HPDE6-E6E7 (cell line): ENCODE data around the gene GEMIN4.
"Not testable (repeated sequence)": the region's sequence is repeated elsewhere in the genome, so short reads cannot be mapped to it uniquely, and the experiment has no call there.

Experiments
- DNase-seq: peaks from one replicate; pipeline ENCODE4 v3.0.0; 2011; ENCODE audit warnings: missing footprints; ENCODE audit errors: extremely low spot score

GEMIN4 gene

GRCh38 chr17:703081-703875 lies 48.8 kb downstream of the GEMIN4 start:
- no peak for DNase-seq

GRCh38 chr17:700504-701094 lies 51.5 kb downstream of the GEMIN4 start:
- peak; percentile 21 for DNase-seq

- DNase-seq = no peak
Observed at GRCh38 chr17:699345-699744, 52.7 kb downstream of the GEMIN4 start.

GRCh38 chr17:698096-698495 lies 54.0 kb downstream of the GEMIN4 start:
- DNase-seq = not testable (repeated sequence)

GRCh38 chr17:697682-698081 lies 54.4 kb downstream of the GEMIN4 start:
- DNase-seq = no peak

- DNase-seq = no peak
Observed at GRCh38 chr17:696369-696768, 55.7 kb downstream of the GEMIN4 start.
